CD4-positive, alpha-beta T cell (primary cell): ENCODE results near the gene TMEM63C. TPM values are rescaled to one million over a fixed set of nuclear protein-coding genes. Genes with fewer than 3 reads are reported as not detected.

Experiments used
- ATAC-seq: fragments of 200-7000 bp; cut with Tn5 transposase; one replicate; pipeline ENCODE4 v1.10.0; 2022; ENCODE audit warnings: mild to moderate bottlenecking; ENCODE audit not compliant: poor library complexity
- CTCF ChIA-PET: fragments of 350-600 bp; sonication (Branson Sonifier 250); formaldehyde crosslinking; loops from one replicate; lab custom pipeline; 2021; ENCODE audit warnings: antibody characterized with exemption, inconsistent platforms; lab: Charles Lee
- POLR2A ChIA-PET: fragments of 350-600 bp; sonication (Branson Sonifier 250); formaldehyde crosslinking; loops from one replicate; lab custom pipeline; 2021; ENCODE audit warnings: antibody characterized with exemption, inconsistent platforms; lab: Charles Lee
- DNase-seq, 14 experiments: peaks; one replicate each; pipeline ENCODE4 v3.0.0-alpha.2; 2013 to 2020; ENCODE audit warnings: mixed read lengths in 2 of 14
- H3K27ac ChIP-seq, 2 donors: one replicate each; pipeline versions ENCODE4 v1.5.1 to v1.7.0; 2013; ENCODE audit warnings: low read length in 2 of 2, low read depth in 1 of 2, mild to moderate bottlenecking in 1 of 2
- H3K27me3 ChIP-seq, 2 experiments: 1 replicate in 1 of 2; 2 replicates in 1 of 2; pipeline versions ENCODE4 v1.6.1 to v1.7.0; 2013; ENCODE audit warnings: low read length in 2 of 2, control low read depth in 1 of 2, mild to moderate bottlenecking in 1 of 2, moderate library complexity in 1 of 2; ENCODE audit not compliant: insufficient read depth in 2 of 2, control insufficient read depth in 1 of 2
- H3K36me3 ChIP-seq: one replicate; pipeline ENCODE4 v1.6.1; 2013; ENCODE audit warnings: low read length, control low read depth; ENCODE audit not compliant: insufficient read depth
- H3K4me1 ChIP-seq: one replicate; pipeline ENCODE4 v1.6.1; 2013; ENCODE audit warnings: low read length, control low read depth; ENCODE audit not compliant: insufficient read depth
- H3K4me3 ChIP-seq: one replicate; pipeline ENCODE4 v1.5.1; 2013; ENCODE audit warnings: mild to moderate bottlenecking, low read length, moderate library complexity
- H3K9me3 ChIP-seq, 2 experiments: 1 replicate in 1 of 2; 2 replicates in 1 of 2; pipeline versions ENCODE4 v1.6.1 to v1.7.0; 2013; ENCODE audit warnings: low read length in 2 of 2, mild to moderate bottlenecking in 2 of 2, control low read depth in 1 of 2, moderate library complexity in 1 of 2; ENCODE audit not compliant: control insufficient read depth in 1 of 2, insufficient read depth in 1 of 2
- H3K27ac Mint-ChIP-seq: one replicate; pipeline ENCODE4 v1.8.0; 2020; ENCODE audit warnings: mixed read lengths
- H3K27me3 Mint-ChIP-seq: one replicate; pipeline ENCODE4 v1.8.0; 2021; ENCODE audit warnings: mixed read lengths
- H3K36me3 Mint-ChIP-seq: one replicate; pipeline ENCODE4 v1.8.0; 2021; ENCODE audit warnings: low read depth, mixed read lengths
- H3K4me1 Mint-ChIP-seq: one replicate; pipeline ENCODE4 v1.8.0; 2021; ENCODE audit warnings: low read depth, mixed read lengths
- H3K4me3 Mint-ChIP-seq: one replicate; pipeline ENCODE4 v1.8.0; 2020; ENCODE audit warnings: mild to moderate bottlenecking, mixed read lengths
- H3K9me3 Mint-ChIP-seq: one replicate; pipeline ENCODE4 v1.8.0; 2020; ENCODE audit warnings: mixed read lengths
- intact Hi-C, 2 experiments: fragments of 100-400 bp; cut with DNase I in 1 of 2; cut with micrococcal nuclease in 1 of 2; formaldehyde crosslinking; loops; one replicate each; pipeline versions ENCODE4 v1.15.1 to v1.9.0; 2023 to 2025; cut with DNase I, micrococcal nuclease
- total RNA-seq, 174 experiments: library from RNA in 2 of 174; stranded (reverse) in 2 of 174; gene quantifications; one replicate each; pipeline ENCODE4 v1.2.3 and lab custom pipeline; 2021 to 2026
- TF ChIP-seq, protein P1 (sequence below): fragments of 200-600 bp; IDR thresholded peaks from one replicate; pipeline ENCODE4 v1.8.0; 2022; ENCODE audit warnings: antibody characterized with exemption, mild to moderate bottlenecking

TMEM63C gene
- total RNA-seq, 2 experiments from 2014 or later = 0.58 to 0.89 TPM

DNA sequence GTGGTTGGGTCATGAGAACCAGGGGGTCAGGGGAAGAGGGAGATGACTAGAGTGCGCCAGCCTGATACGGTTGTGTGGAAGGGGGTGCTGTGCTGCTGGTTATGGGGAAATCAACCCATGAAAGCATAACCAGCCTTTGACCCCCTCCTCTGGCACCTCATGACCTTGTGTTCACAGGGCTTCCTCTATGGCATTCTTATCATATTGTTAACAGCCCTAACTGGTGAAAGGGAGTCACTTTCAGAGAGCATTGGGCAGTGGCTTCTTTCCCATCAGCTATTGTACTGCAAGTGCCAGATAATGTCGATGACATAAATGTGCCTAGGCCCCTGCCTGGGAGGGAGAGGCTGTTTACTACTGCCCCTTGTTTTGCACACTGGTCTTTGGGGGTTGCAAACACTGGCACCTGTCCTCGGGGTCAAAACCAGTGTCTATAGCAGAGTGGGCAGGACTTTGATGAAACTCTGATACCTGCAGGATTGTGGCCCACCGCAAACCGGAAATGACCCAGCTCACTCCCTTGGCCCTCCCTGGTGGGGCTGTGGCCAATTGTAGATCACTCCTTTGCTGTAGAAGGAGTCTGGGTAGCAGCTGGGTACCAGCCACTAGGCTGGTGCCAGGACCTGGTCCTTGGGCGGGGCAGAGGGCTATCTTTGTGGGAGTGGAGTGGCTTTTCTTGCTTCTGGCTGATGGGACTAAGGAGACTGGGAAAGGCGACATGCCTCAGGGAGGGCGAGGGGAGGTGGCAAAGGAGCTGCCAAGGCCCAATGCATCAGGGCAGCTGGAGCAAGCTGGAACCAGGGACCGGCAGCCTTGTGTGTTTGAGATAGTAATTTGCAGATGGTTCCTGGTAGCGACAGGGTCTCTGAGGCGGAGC, 634 bp upstream of the TMEM63C start:
- TF ChIP-seq, protein P1, sequence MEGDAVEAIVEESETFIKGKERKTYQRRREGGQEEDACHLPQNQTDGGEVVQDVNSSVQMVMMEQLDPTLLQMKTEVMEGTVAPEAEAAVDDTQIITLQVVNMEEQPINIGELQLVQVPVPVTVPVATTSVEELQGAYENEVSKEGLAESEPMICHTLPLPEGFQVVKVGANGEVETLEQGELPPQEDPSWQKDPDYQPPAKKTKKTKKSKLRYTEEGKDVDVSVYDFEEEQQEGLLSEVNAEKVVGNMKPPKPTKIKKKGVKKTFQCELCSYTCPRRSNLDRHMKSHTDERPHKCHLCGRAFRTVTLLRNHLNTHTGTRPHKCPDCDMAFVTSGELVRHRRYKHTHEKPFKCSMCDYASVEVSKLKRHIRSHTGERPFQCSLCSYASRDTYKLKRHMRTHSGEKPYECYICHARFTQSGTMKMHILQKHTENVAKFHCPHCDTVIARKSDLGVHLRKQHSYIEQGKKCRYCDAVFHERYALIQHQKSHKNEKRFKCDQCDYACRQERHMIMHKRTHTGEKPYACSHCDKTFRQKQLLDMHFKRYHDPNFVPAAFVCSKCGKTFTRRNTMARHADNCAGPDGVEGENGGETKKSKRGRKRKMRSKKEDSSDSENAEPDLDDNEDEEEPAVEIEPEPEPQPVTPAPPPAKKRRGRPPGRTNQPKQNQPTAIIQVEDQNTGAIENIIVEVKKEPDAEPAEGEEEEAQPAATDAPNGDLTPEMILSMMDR = no peak

DNA sequence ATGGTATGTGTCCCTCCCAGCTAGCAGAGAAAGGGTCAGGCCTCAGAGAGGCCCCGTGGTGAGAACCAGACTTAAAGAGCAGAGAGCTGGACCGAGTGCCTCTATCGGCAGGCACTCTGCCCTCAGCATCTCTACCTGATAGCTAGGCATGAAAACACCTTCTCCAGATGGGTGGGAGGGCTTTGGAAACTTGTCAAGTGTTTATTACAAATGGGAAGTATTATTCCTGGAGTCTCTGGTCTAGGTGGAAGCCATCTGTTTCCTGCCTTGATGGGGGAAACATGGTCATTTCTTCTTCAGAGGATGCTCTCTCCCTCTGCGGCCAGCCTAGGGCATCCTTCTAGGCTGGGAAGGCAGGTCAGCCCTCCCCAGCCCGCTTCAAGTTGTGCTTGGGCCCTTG, 2.3 kb downstream of the TMEM63C start:
- peaks cover 26% of the 10 kb centered on the region for H3K4me1 ChIP-seq
- Mint-ChIP-seq H3K27ac (no peak overlapping the region), H3K4me3 (peak overlapping the region; percentile 48), H3K4me1 (peaks cover 18% of the 10 kb centered on the region), H3K27me3 (peaks cover 57% of the 10 kb centered on the region), H3K36me3 (no peaks in the 10 kb centered on the region), H3K9me3 (no peaks in the 10 kb centered on the region)
- CTCF ChIA-PET = no interaction called here
- H3K4me3 ChIP-seq = no peak overlapping the region
- intact Hi-C loops = no loop called here
- DNase-seq = no peak
- peaks cover 0 to 12% of the 10 kb centered on the region in 2 experiments for H3K9me3 ChIP-seq
- H3K36me3 ChIP-seq = no peaks in the 10 kb centered on the region
- POLR2A ChIA-PET = no interaction called here
- TF ChIP-seq, protein P1 = no peak
- H3K27me3 ChIP-seq = peaks cover 0 to 26% of the 10 kb centered on the region in 2 experiments
- ATAC-seq = no peak
- H3K27ac ChIP-seq = no peak overlapping the region

More for the DNA sequence above, 634 bp upstream of the TMEM63C start:
- DNase-seq = no peak
- POLR2A ChIA-PET = no interaction called here
- Mint-ChIP-seq H3K27ac (no peak overlapping the region), H3K27me3 (peaks cover 53% of the 10 kb centered on the region), H3K4me1 (peaks cover 18% of the 10 kb centered on the region), H3K9me3 (no peaks in the 10 kb centered on the region), H3K4me3 (peak overlapping the region; percentile 86), H3K36me3 (no peaks in the 10 kb centered on the region)
- Histone ChIP-seq H3K4me1 (peaks cover 26% of the 10 kb centered on the region), H3K36me3 (no peaks in the 10 kb centered on the region), H3K27me3 (peaks cover 0 to 31% of the 10 kb centered on the region in 2 experiments), H3K4me3 (peak overlapping the region; percentile 66), H3K27ac (no peak overlapping the region), H3K9me3 (peaks cover 0 to 7% of the 10 kb centered on the region in 2 experiments)
- ATAC-seq = no peak
- intact Hi-C loops = no loop called here
- CTCF ChIA-PET = no interaction called here

DNA sequence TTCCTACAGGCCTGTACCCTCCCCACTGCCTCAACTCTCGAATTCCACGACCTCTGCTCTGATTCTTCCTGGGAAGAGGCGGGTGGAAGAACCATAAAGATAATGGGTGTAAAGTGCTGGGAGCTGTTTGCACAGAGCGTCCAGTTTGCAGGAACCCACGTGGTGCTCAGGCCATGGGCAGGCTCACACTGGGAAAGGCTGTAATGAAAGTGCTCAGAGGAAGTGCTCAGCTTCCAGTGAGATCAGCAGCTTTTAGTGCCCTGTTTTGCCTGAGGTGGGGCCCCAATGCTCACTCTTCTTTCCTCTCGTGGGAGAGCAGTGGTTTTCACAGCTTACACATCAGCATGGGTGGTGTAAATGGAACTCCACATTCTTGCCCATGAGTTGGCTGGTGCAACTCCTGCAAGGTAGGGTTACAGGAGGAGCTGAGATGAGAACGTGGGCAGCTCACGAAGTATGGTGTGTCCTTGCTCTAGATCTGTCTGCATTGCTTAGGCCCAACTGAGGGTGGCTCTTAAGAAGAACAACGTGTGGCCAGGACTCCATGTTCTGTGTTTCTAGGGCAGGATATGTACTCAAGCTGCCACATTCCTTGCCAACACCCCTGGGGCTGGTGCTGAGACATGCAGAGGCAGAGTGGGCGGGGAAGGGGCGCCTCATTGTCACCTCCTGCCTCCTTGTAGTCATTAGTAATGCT, 2.9 kb downstream of the TMEM63C start:
- H3K9me3 Mint-ChIP-seq = no peaks in the 10 kb centered on the region
- DNase-seq = peak in 1 of 14 experiments; percentile 6
- intact Hi-C loops = no loop called here
- H3K4me3 Mint-ChIP-seq = peak overlapping the region; percentile 48
- no peak overlapping the region for H3K27ac Mint-ChIP-seq
- peaks cover 0 to 12% of the 10 kb centered on the region in 2 experiments for H3K9me3 ChIP-seq
- H3K27me3 ChIP-seq = peaks cover under 1 to 25% of the 10 kb centered on the region in 2 experiments
- no peaks in the 10 kb centered on the region for H3K36me3 ChIP-seq
- TF ChIP-seq, protein P1 = no peak
- H3K4me1 Mint-ChIP-seq = peaks cover 18% of the 10 kb centered on the region
- ChIA-PET POLR2A (no interaction called here), CTCF (no interaction called here)
- no peaks in the 10 kb centered on the region for H3K36me3 Mint-ChIP-seq
- no peak overlapping the region for H3K27ac ChIP-seq
- no peak overlapping the region for H3K4me3 ChIP-seq
- H3K4me1 ChIP-seq = peaks cover 26% of the 10 kb centered on the region
- ATAC-seq = no peak
- H3K27me3 Mint-ChIP-seq = peaks cover 59% of the 10 kb centered on the region
